ENCODE measurements around the gene NID2. TPM values are rescaled to one million over a fixed set of nuclear protein-coding genes. Genes with fewer than 3 reads are reported as not detected.

NID2 gene
- total and polyA plus RNA-seq, 9 of the 15 experiments (the other 6 are each of a cell fraction or from before 2014, with no cell fraction given): 0.04 to 0.45 (median 0.16) TPM; not detected in 3

DNA sequence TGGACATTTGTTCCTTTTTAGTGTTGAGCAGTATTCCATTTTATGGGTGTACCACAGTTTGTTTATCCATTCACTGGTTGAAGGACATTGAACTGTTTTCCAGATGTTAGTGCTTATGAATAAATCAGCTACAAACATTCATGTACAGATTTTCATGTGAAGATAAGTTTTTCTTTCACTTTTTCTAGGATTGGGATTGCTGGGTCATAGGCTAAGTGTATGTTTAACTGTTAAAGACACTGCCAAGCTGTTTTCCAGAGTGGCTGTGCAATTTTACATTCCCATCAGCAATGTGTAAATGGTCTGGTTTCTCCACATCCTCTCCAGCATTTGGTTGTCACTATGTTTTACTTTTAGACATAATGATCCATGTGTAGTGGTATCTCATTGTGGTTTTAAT lies 14.0 kb upstream of the NID2 start (continued):
- TF ChIP-seq, protein P1, sequence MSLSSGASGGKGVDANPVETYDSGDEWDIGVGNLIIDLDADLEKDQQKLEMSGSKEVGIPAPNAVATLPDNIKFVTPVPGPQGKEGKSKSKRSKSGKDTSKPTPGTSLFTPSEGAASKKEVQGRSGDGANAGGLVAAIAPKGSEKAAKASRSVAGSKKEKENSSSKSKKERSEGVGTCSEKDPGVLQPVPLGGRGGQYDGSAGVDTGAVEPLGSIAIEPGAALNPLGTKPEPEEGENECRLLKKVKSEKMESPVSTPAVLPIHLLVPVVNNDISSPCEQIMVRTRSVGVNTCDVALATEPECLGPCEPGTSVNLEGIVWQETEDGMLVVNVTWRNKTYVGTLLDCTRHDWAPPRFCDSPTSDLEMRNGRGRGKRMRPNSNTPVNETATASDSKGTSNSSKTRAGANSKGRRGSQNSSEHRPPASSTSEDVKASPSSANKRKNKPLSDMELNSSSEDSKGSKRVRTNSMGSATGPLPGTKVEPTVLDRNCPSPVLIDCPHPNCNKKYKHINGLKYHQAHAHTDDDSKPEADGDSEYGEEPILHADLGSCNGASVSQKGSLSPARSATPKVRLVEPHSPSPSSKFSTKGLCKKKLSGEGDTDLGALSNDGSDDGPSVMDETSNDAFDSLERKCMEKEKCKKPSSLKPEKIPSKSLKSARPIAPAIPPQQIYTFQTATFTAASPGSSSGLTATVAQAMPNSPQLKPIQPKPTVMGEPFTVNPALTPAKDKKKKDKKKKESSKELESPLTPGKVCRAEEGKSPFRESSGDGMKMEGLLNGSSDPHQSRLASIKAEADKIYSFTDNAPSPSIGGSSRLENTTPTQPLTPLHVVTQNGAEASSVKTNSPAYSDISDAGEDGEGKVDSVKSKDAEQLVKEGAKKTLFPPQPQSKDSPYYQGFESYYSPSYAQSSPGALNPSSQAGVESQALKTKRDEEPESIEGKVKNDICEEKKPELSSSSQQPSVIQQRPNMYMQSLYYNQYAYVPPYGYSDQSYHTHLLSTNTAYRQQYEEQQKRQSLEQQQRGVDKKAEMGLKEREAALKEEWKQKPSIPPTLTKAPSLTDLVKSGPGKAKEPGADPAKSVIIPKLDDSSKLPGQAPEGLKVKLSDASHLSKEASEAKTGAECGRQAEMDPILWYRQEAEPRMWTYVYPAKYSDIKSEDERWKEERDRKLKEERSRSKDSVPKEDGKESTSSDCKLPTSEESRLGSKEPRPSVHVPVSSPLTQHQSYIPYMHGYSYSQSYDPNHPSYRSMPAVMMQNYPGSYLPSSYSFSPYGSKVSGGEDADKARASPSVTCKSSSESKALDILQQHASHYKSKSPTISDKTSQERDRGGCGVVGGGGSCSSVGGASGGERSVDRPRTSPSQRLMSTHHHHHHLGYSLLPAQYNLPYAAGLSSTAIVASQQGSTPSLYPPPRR (CRISPR knock-in tag; IDR thresholded peaks at IDR 0.05; ENCODE audit: borderline replicate concordance): no peak

DNA sequence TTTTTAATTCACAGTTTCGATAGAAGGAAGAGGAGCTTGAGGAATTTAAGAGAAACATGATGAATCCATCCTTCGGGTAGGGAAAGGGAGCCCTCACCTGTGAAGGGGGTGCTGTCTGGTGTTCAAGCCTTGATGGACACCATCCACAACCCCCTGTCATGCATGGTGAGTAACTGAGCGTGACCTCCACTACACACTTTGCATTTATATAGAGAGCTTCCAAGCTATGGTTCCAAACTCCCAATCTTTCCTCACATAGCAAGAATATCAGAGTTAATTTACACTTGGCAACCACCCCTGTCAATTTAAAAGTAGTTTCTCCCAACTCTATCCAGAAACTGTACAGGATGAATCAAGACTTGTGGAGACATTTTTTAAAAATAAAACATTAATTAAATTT lies 13.1 kb upstream of the NID2 start:
- DNase-seq (ENCODE audit: extremely low read depth in 1 of 4, low spot score in 3 of 4) (no peak), FAIRE-seq (no peak), ATAC-seq (no peak)
- H3K27ac ChIP-seq (ENCODE audit: extremely low read depth, low read depth, low read length): no peak overlapping the region
- no peak for TF ChIP-seq ZBTB17 (CRISPR knock-in tag; IDR thresholded peaks at IDR 0.05)
- no peak for TF ChIP-seq TRIM24 (IDR thresholded peaks at IDR 0.05)
- TF ChIP-seq ZNF311 (CRISPR knock-in tag; IDR thresholded peaks at IDR 0.05): no peak
- TF ChIP-seq, protein P2, sequence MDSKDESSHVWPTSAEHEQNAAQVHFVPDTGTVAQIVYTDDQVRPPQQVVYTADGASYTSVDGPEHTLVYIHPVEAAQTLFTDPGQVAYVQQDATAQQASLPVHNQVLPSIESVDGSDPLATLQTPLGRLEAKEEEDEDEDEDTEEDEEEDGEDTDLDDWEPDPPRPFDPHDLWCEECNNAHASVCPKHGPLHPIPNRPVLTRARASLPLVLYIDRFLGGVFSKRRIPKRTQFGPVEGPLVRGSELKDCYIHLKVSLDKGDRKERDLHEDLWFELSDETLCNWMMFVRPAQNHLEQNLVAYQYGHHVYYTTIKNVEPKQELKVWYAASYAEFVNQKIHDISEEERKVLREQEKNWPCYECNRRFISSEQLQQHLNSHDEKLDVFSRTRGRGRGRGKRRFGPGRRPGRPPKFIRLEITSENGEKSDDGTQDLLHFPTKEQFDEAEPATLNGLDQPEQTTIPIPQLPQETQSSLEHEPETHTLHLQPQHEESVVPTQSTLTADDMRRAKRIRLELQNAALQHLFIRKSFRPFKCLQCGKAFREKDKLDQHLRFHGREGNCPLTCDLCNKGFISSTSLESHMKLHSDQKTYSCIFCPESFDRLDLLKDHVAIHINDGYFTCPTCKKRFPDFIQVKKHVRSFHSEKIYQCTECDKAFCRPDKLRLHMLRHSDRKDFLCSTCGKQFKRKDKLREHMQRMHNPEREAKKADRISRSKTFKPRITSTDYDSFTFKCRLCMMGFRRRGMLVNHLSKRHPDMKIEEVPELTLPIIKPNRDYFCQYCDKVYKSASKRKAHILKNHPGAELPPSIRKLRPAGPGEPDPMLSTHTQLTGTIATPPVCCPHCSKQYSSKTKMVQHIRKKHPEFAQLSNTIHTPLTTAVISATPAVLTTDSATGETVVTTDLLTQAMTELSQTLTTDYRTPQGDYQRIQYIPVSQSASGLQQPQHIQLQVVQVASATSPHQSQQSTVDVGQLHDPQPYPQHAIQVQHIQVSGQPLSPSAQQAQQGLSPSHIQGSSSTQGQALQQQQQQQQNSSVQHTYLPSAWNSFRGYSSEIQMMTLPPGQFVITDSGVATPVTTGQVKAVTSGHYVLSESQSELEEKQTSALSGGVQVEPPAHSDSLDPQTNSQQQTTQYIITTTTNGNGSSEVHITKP (IDR thresholded peaks at IDR 0.05; ENCODE audit: partially characterized antibody): peak; percentile 64
- H3K9me3 ChIP-seq (replicated peaks; ENCODE audit: control insufficient read depth, insufficient read depth, low read depth, low read length): no peaks in the 10 kb centered on the region
- intact Hi-C loops (cut with micrococcal nuclease) (no loop called here), in situ Hi-C loops (cut with MboI) (no loop called here)
- H3K4me2 ChIP-seq (ENCODE audit: insufficient read depth, low read length): no peak overlapping the region
- no peak overlapping the region for H3K9ac ChIP-seq (ENCODE audit: insufficient read depth in 1 of 2, low read depth in 2 of 2, low read length in 2 of 2)
- H3K4me1 ChIP-seq (replicated peaks in 1 of 2; ENCODE audit: control insufficient read depth in 2 of 2, insufficient read depth in 2 of 2, low read length in 2 of 2): no peaks in the 10 kb centered on the region
- H3K4me3 ChIP-seq: no peak overlapping the region
- no peaks in the 10 kb centered on the region for H3K36me3 ChIP-seq (ENCODE audit: control insufficient read depth, insufficient read depth, low read length)
- H4K20me1 ChIP-seq (replicated peaks; ENCODE audit: control insufficient read depth, insufficient read depth, low read length): no peaks in the 10 kb centered on the region
- CTCF ChIA-PET (ENCODE audit: low intra/inter-chr PET ratio): no interaction called here
- BruUV-seq (replicated peaks): no TSS peak
- no peak overlapping the region for H2AFZ ChIP-seq (ENCODE audit: low read depth, low read length)
- H3K9me1 ChIP-seq (ENCODE audit: control insufficient read depth, insufficient read depth, low read length): no peaks in the 10 kb centered on the region
- no peaks in the 10 kb centered on the region for H3K79me2 ChIP-seq (ENCODE audit: control insufficient read depth, insufficient read depth, low read length)
- 0% methylated on average over 3 of the region's 3 CpGs for WGBS (ENCODE audit: insufficient coverage, low coverage, missing lambda C conversion rate)
- H3K27me3 ChIP-seq (ENCODE audit: control insufficient read depth in 2 of 2, insufficient read depth in 2 of 2, low read length in 2 of 2): no peaks in the 10 kb centered on the region
- POLR2A ChIA-PET: interaction anchor here (1.2 kb wide), 1 partner anchor 10 kb away, joined by 3 read pairs; no protein-coding TSS in a partner anchor

Measured in K562 (cell line).